Endothelial cell of umbilical vein (primary cell): ENCODE measurements around the gene DNAJB13. TPM values are rescaled to one million over a fixed set of nuclear protein-coding genes. Genes with fewer than 3 reads are reported as not detected.

ENCODE experiments used
- BruUV-seq: library from RNA; stranded (reverse); fragments of 400-500 nt; replicated peaks from 2 replicates; lab custom pipeline; 2021; lab: Mats Ljungman, UMichigan
- CTCF ChIA-PET: fragments of 300-600, 350-600 bp; sonication (Branson Sonifier 250); formaldehyde crosslinking; loops from one replicate; lab custom pipeline; 2021; ENCODE audit warnings: antibody characterized with exemption, inconsistent platforms; lab: Charles Lee
- POLR2A ChIA-PET: fragments of 300-600, 350-600 bp; sonication (Branson Sonifier 250); formaldehyde crosslinking; loops from one replicate; lab custom pipeline; 2021; ENCODE audit warnings: antibody characterized with exemption, inconsistent platforms; lab: Charles Lee
- DNase-seq: peaks from one replicate; pipeline ENCODE4 v3.0.0-alpha.2; 2011; ENCODE audit warnings: low read depth, low spot score
- FAIRE-seq: peaks from 2 replicates; lab custom pipeline; 2011; peaks lifted over from hg19 to GRCh38; lab: Jason Lieb, UNC
- H2AFZ ChIP-seq: 2 replicates; pipeline ENCODE4 v1.6.0; 2012; ENCODE audit warnings: low read depth, low read length, control low read depth, inconsistent platforms
- H3K27ac ChIP-seq: 2 replicates; pipeline ENCODE4 v1.5.1; 2011; ENCODE audit warnings: low read depth, mild to moderate bottlenecking, control low read depth, low read length, moderate library complexity; ENCODE audit not compliant: insufficient read depth
- H3K27me3 ChIP-seq, 2 experiments: 2 replicates each; pipeline versions ENCODE4 v1.6.0 to v1.6.1; 2011; ENCODE audit warnings: low read length in 2 of 2, mixed read lengths in 1 of 2; ENCODE audit not compliant: control insufficient read depth in 2 of 2, insufficient read depth in 2 of 2
- H3K36me3 ChIP-seq, 2 experiments: 2 replicates in 1 of 2; 3 replicates in 1 of 2; pipeline ENCODE4 v1.5.1; 2011; ENCODE audit warnings: low read length in 2 of 2, mild to moderate bottlenecking in 1 of 2, moderate library complexity in 1 of 2; ENCODE audit not compliant: control insufficient read depth in 2 of 2, insufficient read depth in 2 of 2; ENCODE audit errors: extremely low read depth in 1 of 2
- H3K4me1 ChIP-seq: 3 replicates; pipeline ENCODE4 v1.5.1; 2011; ENCODE audit warnings: mild to moderate bottlenecking, low read length; ENCODE audit not compliant: control insufficient read depth, insufficient read depth; ENCODE audit errors: extremely low read depth
- H3K4me2 ChIP-seq: 2 replicates; pipeline ENCODE4 v1.6.1; 2011; ENCODE audit warnings: low read length, control low read depth, mixed read lengths; ENCODE audit not compliant: insufficient read depth
- H3K4me3 ChIP-seq, 3 experiments: fragments of 200-600 bp in 1 of 3; sonication (generic), shearing (Covaris generic) in 1 of 3; replicated peaks in 1 of 3; 2 replicates each; pipeline ENCODE4 v1.5.1; 2011 to 2016; ENCODE audit warnings: control low read depth in 3 of 3, low read length in 3 of 3, mild to moderate bottlenecking in 2 of 3, inconsistent platforms in 1 of 3, low read depth in 1 of 3, moderate library complexity in 1 of 3; ENCODE audit not compliant: insufficient read depth in 1 of 3
- H3K79me2 ChIP-seq: 2 replicates; pipeline ENCODE4 v1.6.0; 2012; ENCODE audit warnings: low read length, inconsistent platforms; ENCODE audit not compliant: control insufficient read depth, insufficient read depth
- H3K9ac ChIP-seq: replicated peaks from 2 replicates; pipeline ENCODE3; 2011; ENCODE audit warnings: low read length, control low read depth; ENCODE audit not compliant: insufficient read depth; ENCODE audit errors: extremely low read depth
- H3K9me1 ChIP-seq: replicated peaks from 3 replicates; pipeline ENCODE4 v1.6.0; 2011; ENCODE audit warnings: mild to moderate bottlenecking, low read length; ENCODE audit not compliant: control insufficient read depth, insufficient read depth; ENCODE audit errors: extremely low read depth
- H3K9me3 ChIP-seq: replicated peaks from 2 replicates; pipeline ENCODE4 v1.5.1; 2012; ENCODE audit warnings: low read length, inconsistent platforms; ENCODE audit not compliant: control insufficient read depth, insufficient read depth
- H4K20me1 ChIP-seq: replicated peaks from 2 replicates; pipeline ENCODE3; 2011; ENCODE audit warnings: mild to moderate bottlenecking, low read length; ENCODE audit not compliant: control insufficient read depth, insufficient read depth; ENCODE audit errors: extremely low read depth
- CTCF ChIP-seq, 2 donors: IDR thresholded peaks; 1 replicate in 1 of 2; 2 replicates in 1 of 2; pipeline ENCODE4 v1.5.1; 2011; ENCODE audit warnings: low read length in 2 of 2, mild to moderate bottlenecking in 2 of 2, moderate library complexity in 2 of 2, control low read depth in 1 of 2, inconsistent platforms in 1 of 2, low read depth in 1 of 2; ENCODE audit not compliant: insufficient read depth in 1 of 2; ENCODE audit errors: extremely low read depth in 1 of 2
- EZH2 ChIP-seq: IDR thresholded peaks from 2 replicates; pipeline ENCODE4 v1.6.1; 2012; ENCODE audit warnings: borderline replicate concordance, low read depth, mild to moderate bottlenecking, moderate library complexity, low read length, inconsistent platforms; ENCODE audit not compliant: severe bottlenecking
- FOS ChIP-seq: IDR thresholded peaks from 2 replicates; pipeline ENCODE4 v1.6.1; 2011; ENCODE audit warnings: mild to moderate bottlenecking, low read length, moderate library complexity, borderline replicate concordance; ENCODE audit not compliant: insufficient read depth
- GATA2 ChIP-seq: IDR thresholded peaks from 2 replicates; pipeline ENCODE4 v1.7.0; 2011; ENCODE audit warnings: low read depth, mild to moderate bottlenecking, moderate library complexity, mixed read lengths, low read length; ENCODE audit not compliant: insufficient read length, insufficient read depth
- JUN ChIP-seq: IDR thresholded peaks from 2 replicates; pipeline ENCODE4 v1.6.1; 2011; ENCODE audit warnings: borderline replicate concordance, low read depth; ENCODE audit not compliant: insufficient read length, insufficient read depth
- MAX ChIP-seq: IDR thresholded peaks from 2 replicates; pipeline ENCODE4 v1.6.1; 2011; ENCODE audit not compliant: insufficient read depth, insufficient read length
- MYC ChIP-seq: IDR thresholded peaks from one replicate; pipeline ENCODE4 v1.6.1; 2011; ENCODE audit warnings: mild to moderate bottlenecking, low read depth, low read length
- POLR2A ChIP-seq: IDR thresholded peaks from 2 replicates; pipeline ENCODE4 v1.6.1; 2012; ENCODE audit warnings: low read depth, mild to moderate bottlenecking, control low read depth, low read length
- POLR2AphosphoS5 ChIP-seq: IDR thresholded peaks from 2 replicates; pipeline ENCODE4 v1.6.1; 2012; ENCODE audit warnings: low read depth, mild to moderate bottlenecking, control low read depth, low read length, moderate library complexity; ENCODE audit not compliant: insufficient read depth
- dilution Hi-C: fragments of 300-500 bp; cut with MboI; formaldehyde crosslinking; loops from one replicate; pipeline ENCODE4 v1.15.0; 2019; ENCODE audit warnings: low sequenced_read_pairs; ENCODE audit not compliant: extremely low pct_ligation_motif_present
- intact Hi-C: fragments of 100-400 bp; cut with micrococcal nuclease; formaldehyde crosslinking; loops from one replicate; pipeline ENCODE4 v1.10.0; 2022
- polyA plus RNA-seq, 4 experiments: library from polyadenylated mRNA; depleted of rRNA in 3 of 4; stranded (reverse) in 3 of 4; unstranded in 1 of 4; fragments of >200 nt; gene quantifications; 2 replicates each; pipeline versions ENCODE4 v1.2.1 to v1.2.3, GENCODE V29; 2011 to 2012; ENCODE audit warnings: missing spikeins in 1 of 4
- total RNA-seq: library from RNA; stranded (reverse); gene quantifications from 2 replicates; pipeline ENCODE4 v1.2.3, GENCODE V29; 2021

The DNAJB13 gene
- total and polyA plus RNA-seq, 2 donors (not counting 3 experiments of a cell fraction or from before 2014, with no cell fraction given), result 0.07 to 0.46 TPM

GRCh38 chr11:73988227-73988626 is 37.4 kb downstream of the DNAJB13 start:
- H3K27me3 ChIP-seq, result peaks cover 0 to 3% of the 10 kb centered on the region in 2 experiments
- BruUV-seq, result no TSS peak
- no peaks in the 10 kb centered on the region for H3K79me2 ChIP-seq
- intact Hi-C loops (no loop called here), dilution Hi-C loops (no loop called here)
- H3K27ac ChIP-seq, result no peak overlapping the region
- DNase-seq, result no peak
- no peaks in the 10 kb centered on the region for H3K9me1 ChIP-seq
- no peak overlapping the region for H2AFZ ChIP-seq
- H4K20me1 ChIP-seq, result no peaks in the 10 kb centered on the region
- peaks cover 10% of the 10 kb centered on the region for H3K4me1 ChIP-seq
- H3K9ac ChIP-seq, result no peak overlapping the region
- H3K4me3 ChIP-seq, result no peak overlapping the region
- H3K9me3 ChIP-seq, result no peaks in the 10 kb centered on the region
- H3K4me2 ChIP-seq, result no peak overlapping the region
- TF ChIP-seq FOS (no peak), MAX (no peak), GATA2 (no peak), POLR2A (no peak), MYC (no peak), CTCF (IDR thresholded peaks at IDR 0.05; ENCODE audit: extremely low read depth in 1 of 2, insufficient read depth in 1 of 2, low read depth in 1 of 2, low read length in 2 of 2) (no peak), POLR2AphosphoS5 (no peak), EZH2 (no peak), JUN (no peak)
- H3K36me3 ChIP-seq, result no peaks in the 10 kb centered on the region
- FAIRE-seq, result no peak
- CTCF ChIA-PET, result interaction anchor here (0.7 kb wide), 1 partner anchor 15 kb away, joined by 5 read pairs; no protein-coding TSS in a partner anchor
- POLR2A ChIA-PET, result no interaction called here
